Smooth muscle cell (in vitro differentiated cells): ENCODE results near the gene NAB2. TPM values are rescaled to one million over a fixed set of nuclear protein-coding genes. Genes with fewer than 3 reads are reported as not detected.

ENCODE experiments used
- DNase-seq: peaks from one replicate; lab custom pipeline; 2025; ENCODE audit not compliant: unreplicated experiment; lab: John Stamatoyannopoulos, UW
- H2AFZ ChIP-seq: fragments of 200-600 bp; sonication (generic); 2 replicates; pipeline ENCODE4 v1.6.0; 2016; ENCODE audit warnings: antibody characterized with exemption, low read depth, mild to moderate bottlenecking
- H3F3A ChIP-seq: fragments of 200-600 bp; sonication (generic); 2 replicates; pipeline ENCODE4 v1.6.0; 2017; ENCODE audit warnings: antibody characterized with exemption, low read depth
- H3K27ac ChIP-seq: fragments of 200-600 bp; sonication (generic); 2 replicates; pipeline ENCODE4 v1.5.1; 2016; ENCODE audit warnings: low read depth, mild to moderate bottlenecking
- H3K27me3 ChIP-seq: fragments of 200-600 bp; sonication (generic); 2 replicates; pipeline ENCODE4 v1.6.1; 2016; ENCODE audit warnings: low read depth, mild to moderate bottlenecking
- H3K36me3 ChIP-seq: fragments of 200-600 bp; sonication (generic); 2 replicates; pipeline ENCODE4 v1.5.1; 2016; ENCODE audit warnings: low read depth
- H3K4me1 ChIP-seq: fragments of 200-600 bp; sonication (generic); 2 replicates; pipeline ENCODE4 v1.5.1; 2016; ENCODE audit warnings: low read depth
- H3K4me2 ChIP-seq: fragments of 200-600 bp; sonication (generic); 2 replicates; pipeline ENCODE4 v1.6.0; 2016; ENCODE audit warnings: mild to moderate bottlenecking
- H3K4me3 ChIP-seq: fragments of 200-600 bp; sonication (generic); 2 replicates; pipeline ENCODE4 v1.5.1; 2016; ENCODE audit warnings: mild to moderate bottlenecking
- H3K79me2 ChIP-seq: fragments of 200-600 bp; sonication (generic); 2 replicates; pipeline ENCODE4 v1.6.0; 2016; ENCODE audit warnings: low read depth, mild to moderate bottlenecking
- H3K9ac ChIP-seq: fragments of 200-600 bp; sonication (generic); 2 replicates; pipeline ENCODE4 v1.6.0; 2016; ENCODE audit warnings: low read depth
- H3K9me3 ChIP-seq: fragments of 200-600 bp; sonication (generic); replicated peaks from 2 replicates; pipeline ENCODE4 v1.5.1; 2016; ENCODE audit warnings: low read depth
- H4K20me1 ChIP-seq: fragments of 200-600 bp; sonication (generic); 2 replicates; pipeline ENCODE4 v1.6.0; 2016; ENCODE audit warnings: low read depth
- CTCF ChIP-seq: fragments of 200-600 bp; sonication (generic); IDR thresholded peaks from 2 replicates; pipeline ENCODE4 v1.5.1; 2017; ENCODE audit warnings: borderline replicate concordance, mild to moderate bottlenecking, antibody characterized with exemption; ENCODE audit not compliant: insufficient read depth, poor library complexity, severe bottlenecking
- WGBS: methylation state at CpG from one replicate; pipeline ENCODE4 v1.1.7; 2016; ENCODE audit warnings: low lambda C conversion rate; 5-methylcytosine and 5-hydroxymethylcytosine counted together
- polyA plus RNA-seq: library from polyadenylated mRNA; unstranded; fragments of >200 nt; fragmentation: Nextera tagmentation; extraction: Ambion mirVana; gene quantifications from 2 replicates; pipeline ENCODE4 v1.2.1, GENCODE V29; 2016
- total RNA-seq: library from RNA; depleted of rRNA; stranded (reverse); fragments of >200 nt; gene quantifications from 2 replicates; pipeline ENCODE4 v1.2.3, GENCODE V29; 2014

NAB2 gene
- total and polyA plus RNA-seq, 2 experiments from 2014 or later = 39.7 to 58.3 TPM

- Histone ChIP-seq H3K4me1 (peaks cover 37% of the 10 kb centered on the region), H3K79me2 (peaks cover 41% of the 10 kb centered on the region), H3K36me3 (no peaks in the 10 kb centered on the region), H4K20me1 (peaks cover 54% of the 10 kb centered on the region), H3K27ac (peak overlapping the region; percentile 100), H3K4me2 (peak overlapping the region; percentile 92), H3K9ac (peak overlapping the region; percentile 96), H3F3A (peaks cover 39% of the 10 kb centered on the region), H3K9me3 (no peaks in the 10 kb centered on the region), H3K4me3 (peak overlapping the region; percentile 89), H2AFZ (no peak overlapping the region), H3K27me3 (no peaks in the 10 kb centered on the region)
- WGBS = 87% methylated on average over 22 of the region's 22 CpGs
- TF ChIP-seq CTCF = no peak
- DNase-seq = no peak
Measured at GRCh38 chr12:57090924-57091637, 2.2 kb downstream of the NAB2 start.

- peak overlapping the region; percentile 92 for H3K27ac ChIP-seq
- H3K79me2 ChIP-seq = peaks cover 41% of the 10 kb centered on the region
- H4K20me1 ChIP-seq = peaks cover 56% of the 10 kb centered on the region
- no peak for TF ChIP-seq CTCF
- no peaks in the 10 kb centered on the region for H3K36me3 ChIP-seq
- H3F3A ChIP-seq = peaks cover 36% of the 10 kb centered on the region
- no peaks in the 10 kb centered on the region for H3K27me3 ChIP-seq
- H3K4me2 ChIP-seq = peak overlapping the region; percentile 92
- peaks cover 29% of the 10 kb centered on the region for H3K4me1 ChIP-seq
- DNase-seq = no peak
- H2AFZ ChIP-seq = no peak overlapping the region
- H3K9ac ChIP-seq = no peak overlapping the region
- 84% methylated on average over 25 of the region's 25 CpGs for WGBS
- no peaks in the 10 kb centered on the region for H3K9me3 ChIP-seq
- H3K4me3 ChIP-seq = peak overlapping the region; percentile 89
Measured at GRCh38 chr12:57091638-57092528, 3.0 kb downstream of the NAB2 start.

GRCh38 chr12:57092529-57092862 is 3.6 kb downstream of the NAB2 start:
- H3K27me3 ChIP-seq = no peaks in the 10 kb centered on the region
- H3K9ac ChIP-seq = no peak overlapping the region
- H3F3A ChIP-seq = peaks cover 38% of the 10 kb centered on the region
- H3K4me2 ChIP-seq = peak overlapping the region; percentile 92
- no peak for TF ChIP-seq CTCF
- 80% methylated on average over 5 of the region's 5 CpGs for WGBS
- H3K4me1 ChIP-seq = peaks cover 29% of the 10 kb centered on the region
- H3K36me3 ChIP-seq = no peaks in the 10 kb centered on the region
- H2AFZ ChIP-seq = no peak overlapping the region
- DNase-seq = no peak
- H3K27ac ChIP-seq = peak overlapping the region; percentile 92
- H3K79me2 ChIP-seq = peaks cover 41% of the 10 kb centered on the region
- H3K4me3 ChIP-seq = no peak overlapping the region
- H4K20me1 ChIP-seq = peaks cover 56% of the 10 kb centered on the region
- no peaks in the 10 kb centered on the region for H3K9me3 ChIP-seq
